ENCODE measurements around the gene PPCDC. TPM values are rescaled to one million over a fixed set of nuclear protein-coding genes. Genes with fewer than 3 reads are reported as not detected.

The PPCDC gene
- total RNA-seq, 2 experiments from 2014 or later: 23.3 to 24.0 TPM

GRCh38 chr15:75043509-75044257 is 20.3 kb downstream of the PPCDC start:
- Mint-ChIP-seq H3K36me3 (ENCODE audit: low read depth) (peaks cover 12% of the 10 kb centered on the region), H3K4me3 (no peak overlapping the region), H3K4me1 (peaks cover 16% of the 10 kb centered on the region), H3K27ac (no peak overlapping the region), H3K27me3 (no peaks in the 10 kb centered on the region), H3K9me3 (ENCODE audit: low read depth) (no peaks in the 10 kb centered on the region)
- ChIA-PET CTCF (interaction anchor here (0.6 to 2.8 kb wide), 4 partner anchors 12 to 163 kb away, joined by 3 to 12 read pairs (median 4); no protein-coding TSS in a partner anchor), POLR2A (interaction anchor here (0.6 kb wide), 3 partner anchors 27 to 108 kb away, joined by 3 to 6 read pairs (median 3); no protein-coding TSS in a partner anchor)
- ATAC-seq (no peak), DNase-seq (no peak)
- intact Hi-C loops (cut with DNase I, micrococcal nuclease): loop anchor here in 1 of 2 experiments (1.0 kb wide), 1 partner anchor 161 kb away; no protein-coding TSS in a partner anchor

DNA sequence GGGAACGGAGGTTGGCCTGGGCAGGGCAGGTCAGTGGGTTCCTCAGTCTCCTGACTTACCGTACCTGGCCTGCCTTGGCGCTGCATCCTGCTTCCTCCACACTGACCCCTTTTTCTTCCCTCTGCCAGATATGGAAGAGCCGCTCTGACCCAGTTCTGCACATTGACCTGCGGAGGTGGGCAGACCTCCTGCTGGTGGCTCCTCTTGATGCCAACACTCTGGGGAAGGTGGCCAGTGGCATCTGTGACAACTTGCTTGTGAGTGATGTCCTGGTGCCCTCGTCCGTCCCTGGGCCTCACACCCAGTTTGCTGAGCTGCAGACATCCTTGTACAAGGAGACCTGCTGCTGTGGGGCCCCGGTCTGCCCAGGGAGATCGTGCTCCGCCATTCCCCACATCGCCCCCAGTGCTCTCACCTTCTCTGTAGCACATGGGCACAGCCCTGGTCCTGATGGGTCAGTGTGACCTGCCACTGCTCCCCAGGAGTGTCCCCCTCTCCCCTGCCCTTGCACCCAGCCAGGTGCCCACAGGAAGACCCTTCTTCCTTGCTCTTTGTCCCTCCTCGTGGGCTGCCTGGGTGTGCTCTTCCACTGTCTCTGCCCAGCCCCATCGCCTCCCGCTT is 21.0 kb downstream of the PPCDC start:
- ChIA-PET CTCF (interaction anchor here (0.6 to 2.8 kb wide), 3 partner anchors 160 to 1249 kb away, joined by 3 to 12 read pairs (median 3); no protein-coding TSS in a partner anchor), POLR2A (interaction anchor here (0.6 kb wide), 1 partner anchor 107 kb away, joined by 3 read pairs; no protein-coding TSS in a partner anchor)
- no peak for ATAC-seq
- DNase-seq: no peak
- H3K4me3 Mint-ChIP-seq: no peak overlapping the region
- H3K27me3 Mint-ChIP-seq: no peaks in the 10 kb centered on the region
- intact Hi-C loops (cut with DNase I, micrococcal nuclease): no loop called here
- H3K36me3 Mint-ChIP-seq (ENCODE audit: low read depth): peaks cover 12% of the 10 kb centered on the region
- no peak overlapping the region for H3K27ac Mint-ChIP-seq
- no peaks in the 10 kb centered on the region for H3K9me3 Mint-ChIP-seq (ENCODE audit: low read depth)
- peaks cover 15% of the 10 kb centered on the region for H3K4me1 Mint-ChIP-seq

GRCh38 chr15:75045332-75046015 is 22.1 kb downstream of the PPCDC start:
- Mint-ChIP-seq H3K9me3 (ENCODE audit: low read depth) (no peaks in the 10 kb centered on the region), H3K36me3 (ENCODE audit: low read depth) (peaks cover 9% of the 10 kb centered on the region), H3K4me1 (peaks cover 13% of the 10 kb centered on the region), H3K27ac (no peak overlapping the region), H3K4me3 (no peak overlapping the region), H3K27me3 (no peaks in the 10 kb centered on the region)
- no peak for ATAC-seq
- ChIA-PET CTCF (no interaction called here), POLR2A (no interaction called here)
- intact Hi-C loops (cut with DNase I, micrococcal nuclease): no loop called here
- DNase-seq: no peak

DNA sequence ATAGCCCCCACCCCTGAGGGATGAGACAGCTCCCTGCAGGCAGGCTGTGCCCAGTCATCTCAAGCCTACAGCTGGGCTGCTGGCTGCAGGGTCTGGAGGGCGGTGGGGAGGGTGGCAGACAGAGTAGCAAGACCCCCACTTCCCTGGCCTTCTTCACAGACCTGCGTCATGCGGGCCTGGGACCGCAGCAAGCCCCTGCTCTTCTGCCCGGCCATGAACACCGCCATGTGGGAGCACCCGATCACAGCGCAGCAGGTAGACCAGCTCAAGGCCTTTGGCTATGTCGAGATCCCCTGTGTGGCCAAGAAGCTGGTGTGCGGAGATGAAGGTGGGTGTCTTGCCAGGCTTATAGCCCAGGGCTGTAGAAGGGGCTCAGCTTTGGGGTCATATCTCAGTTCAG is 25.0 kb downstream of the PPCDC start:
- Mint-ChIP-seq H3K36me3 (ENCODE audit: low read depth) (peaks cover 5% of the 10 kb centered on the region), H3K4me1 (peaks cover 8% of the 10 kb centered on the region), H3K27ac (no peak overlapping the region), H3K9me3 (ENCODE audit: low read depth) (no peaks in the 10 kb centered on the region), H3K27me3 (no peaks in the 10 kb centered on the region), H3K4me3 (no peak overlapping the region)
- intact Hi-C loops (cut with DNase I, micrococcal nuclease): no loop called here
- ATAC-seq: no peak
- ChIA-PET POLR2A (no interaction called here), CTCF (no interaction called here)
- DNase-seq: no peak

- CTCF ChIA-PET: interaction anchor here (0.9 kb wide), 1 partner anchor 155 kb away, joined by 3 read pairs; no protein-coding TSS in a partner anchor
Measured at GRCh38 chr15:75049392-75049791, 26.0 kb downstream of the PPCDC start.

DNA sequence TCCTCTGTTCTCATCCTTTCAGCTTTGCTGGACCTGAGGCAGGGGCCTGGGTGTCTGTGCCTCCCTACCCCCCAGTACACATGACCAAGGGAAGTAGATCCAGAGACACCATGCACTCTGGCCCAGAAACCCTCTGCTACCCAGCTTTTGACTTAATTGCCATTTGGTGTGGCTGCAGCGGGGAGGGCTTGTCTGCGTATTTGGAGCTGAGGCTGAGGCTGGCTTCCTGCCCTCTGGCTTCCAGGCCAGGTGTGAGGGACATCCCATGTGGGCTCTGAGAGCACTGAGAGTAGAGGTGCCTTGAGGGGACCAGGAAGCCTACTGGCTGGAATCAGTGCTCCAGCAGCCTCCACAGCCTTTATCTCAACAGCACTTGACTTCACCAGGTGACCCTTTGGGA is 26.9 kb downstream of the PPCDC start:
- Mint-ChIP-seq H3K27me3 (no peaks in the 10 kb centered on the region), H3K4me1 (peaks cover 8% of the 10 kb centered on the region), H3K9me3 (ENCODE audit: low read depth) (no peaks in the 10 kb centered on the region), H3K36me3 (ENCODE audit: low read depth) (peaks cover 1% of the 10 kb centered on the region), H3K4me3 (no peak overlapping the region), H3K27ac (no peak overlapping the region)
- ChIA-PET POLR2A (no interaction called here), CTCF (no interaction called here)
- intact Hi-C loops (cut with DNase I, micrococcal nuclease): no loop called here
- no peak for DNase-seq
- ATAC-seq: no peak

More at GRCh38 chr15:75049392-75049791, 26.0 kb downstream of the PPCDC start:
- Mint-ChIP-seq H3K9me3 (ENCODE audit: low read depth) (no peaks in the 10 kb centered on the region), H3K36me3 (ENCODE audit: low read depth) (peaks cover 3% of the 10 kb centered on the region), H3K27me3 (no peaks in the 10 kb centered on the region), H3K4me1 (peaks cover 8% of the 10 kb centered on the region), H3K27ac (no peak overlapping the region), H3K4me3 (no peak overlapping the region)
- ATAC-seq (no peak), DNase-seq (no peak)
- intact Hi-C loops (cut with DNase I, micrococcal nuclease): no loop called here
- POLR2A ChIA-PET: no interaction called here

DNA sequence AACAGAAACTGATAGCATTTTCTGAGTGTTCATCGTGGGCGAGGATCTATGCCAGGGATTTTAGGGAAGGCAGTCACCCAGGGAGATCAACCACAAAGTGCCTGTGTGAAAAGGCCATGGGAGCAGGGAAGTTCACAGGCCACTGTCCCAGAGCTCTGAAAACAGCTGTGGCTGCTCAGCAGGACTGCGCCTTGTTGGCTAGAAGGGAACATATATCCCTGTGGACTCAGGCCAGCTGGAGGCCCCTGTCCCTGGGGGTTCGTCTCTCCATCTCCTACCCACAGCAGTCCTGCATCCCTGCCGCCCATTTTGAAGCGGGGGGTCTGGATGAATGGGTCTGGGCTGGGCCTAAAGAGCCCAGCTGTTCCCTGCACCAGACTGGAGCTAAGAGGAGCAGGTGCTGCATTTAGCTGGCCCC is 27.8 kb downstream of the PPCDC start:
- CTCF ChIA-PET: interaction anchor here (0.6 kb wide), 1 partner anchor 27 kb away, joined by 3 read pairs; no protein-coding TSS in a partner anchor
- Mint-ChIP-seq H3K27ac (no peak overlapping the region), H3K36me3 (ENCODE audit: low read depth) (peaks cover 1% of the 10 kb centered on the region), H3K4me1 (peaks cover 8% of the 10 kb centered on the region), H3K27me3 (no peaks in the 10 kb centered on the region), H3K9me3 (ENCODE audit: low read depth) (no peaks in the 10 kb centered on the region), H3K4me3 (no peak overlapping the region)
- ATAC-seq (no peak), DNase-seq (no peak)
- intact Hi-C loops (cut with DNase I, micrococcal nuclease): no loop called here
- POLR2A ChIA-PET: no interaction called here

DNA sequence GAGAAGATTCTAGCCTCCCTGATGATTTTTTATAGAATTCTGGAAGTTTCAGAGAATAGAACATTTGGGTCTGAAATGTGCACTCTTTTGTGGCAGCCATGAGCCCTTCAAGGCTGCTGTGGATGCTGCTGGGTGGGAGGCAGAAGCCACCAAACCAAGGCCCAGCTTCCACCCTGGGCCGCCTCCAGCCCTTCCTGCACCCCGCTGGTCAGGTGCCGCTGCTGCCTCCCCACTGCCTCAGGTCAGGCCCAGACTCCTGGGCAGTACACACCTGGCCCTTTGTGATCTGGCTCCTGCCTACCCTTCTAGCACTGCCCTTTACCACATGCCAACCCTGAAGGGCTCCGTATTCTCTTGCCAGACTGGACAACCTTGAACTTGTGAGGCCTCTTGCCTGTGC is 28.3 kb downstream of the PPCDC start:
- Mint-ChIP-seq H3K27me3 (no peaks in the 10 kb centered on the region), H3K4me3 (no peak overlapping the region), H3K27ac (no peak overlapping the region), H3K4me1 (peaks cover 6% of the 10 kb centered on the region), H3K36me3 (ENCODE audit: low read depth) (peaks cover 1% of the 10 kb centered on the region), H3K9me3 (ENCODE audit: low read depth) (no peaks in the 10 kb centered on the region)
- DNase-seq (no peak), ATAC-seq (no peak)
- CTCF ChIA-PET: no interaction called here
- intact Hi-C loops (cut with DNase I, micrococcal nuclease): no loop called here
- POLR2A ChIA-PET: interaction anchor here (0.6 kb wide), 1 partner anchor 78 kb away, joined by 3 read pairs; no protein-coding TSS in a partner anchor

GRCh38 chr15:75052972-75053747 is 29.8 kb downstream of the PPCDC start:
- Mint-ChIP-seq H3K4me1 (no peaks in the 10 kb centered on the region), H3K36me3 (ENCODE audit: low read depth) (peaks cover 3% of the 10 kb centered on the region), H3K4me3 (no peak overlapping the region), H3K27ac (no peak overlapping the region), H3K27me3 (no peaks in the 10 kb centered on the region), H3K9me3 (ENCODE audit: low read depth) (no peaks in the 10 kb centered on the region)
- CTCF ChIA-PET: interaction anchor here (0.6 kb wide), 2 partner anchors 18 to 587 kb away, joined by 3 read pairs; partner anchors contain the start of gene IMP3
- POLR2A ChIA-PET: no interaction called here
- DNase-seq (no peak), ATAC-seq (no peak)
- intact Hi-C loops (cut with DNase I, micrococcal nuclease): no loop called here

- Mint-ChIP-seq H3K36me3 (ENCODE audit: low read depth) (peaks cover 1% of the 10 kb centered on the region), H3K4me1 (no peaks in the 10 kb centered on the region), H3K9me3 (ENCODE audit: low read depth) (no peaks in the 10 kb centered on the region), H3K4me3 (no peak overlapping the region), H3K27ac (no peak overlapping the region), H3K27me3 (no peaks in the 10 kb centered on the region)
- no peak for DNase-seq
- ChIA-PET CTCF (no interaction called here), POLR2A (no interaction called here)
- intact Hi-C loops (cut with DNase I, micrococcal nuclease): no loop called here
- no peak for ATAC-seq
Measured at GRCh38 chr15:75053748-75054125, 30.3 kb downstream of the PPCDC start.
